ENCODE data around the gene ITPKB.
A peak's percentile ranks its signal among the peaks of the same experiment; 100 is the strongest.

Gene ITPKB

DNA sequence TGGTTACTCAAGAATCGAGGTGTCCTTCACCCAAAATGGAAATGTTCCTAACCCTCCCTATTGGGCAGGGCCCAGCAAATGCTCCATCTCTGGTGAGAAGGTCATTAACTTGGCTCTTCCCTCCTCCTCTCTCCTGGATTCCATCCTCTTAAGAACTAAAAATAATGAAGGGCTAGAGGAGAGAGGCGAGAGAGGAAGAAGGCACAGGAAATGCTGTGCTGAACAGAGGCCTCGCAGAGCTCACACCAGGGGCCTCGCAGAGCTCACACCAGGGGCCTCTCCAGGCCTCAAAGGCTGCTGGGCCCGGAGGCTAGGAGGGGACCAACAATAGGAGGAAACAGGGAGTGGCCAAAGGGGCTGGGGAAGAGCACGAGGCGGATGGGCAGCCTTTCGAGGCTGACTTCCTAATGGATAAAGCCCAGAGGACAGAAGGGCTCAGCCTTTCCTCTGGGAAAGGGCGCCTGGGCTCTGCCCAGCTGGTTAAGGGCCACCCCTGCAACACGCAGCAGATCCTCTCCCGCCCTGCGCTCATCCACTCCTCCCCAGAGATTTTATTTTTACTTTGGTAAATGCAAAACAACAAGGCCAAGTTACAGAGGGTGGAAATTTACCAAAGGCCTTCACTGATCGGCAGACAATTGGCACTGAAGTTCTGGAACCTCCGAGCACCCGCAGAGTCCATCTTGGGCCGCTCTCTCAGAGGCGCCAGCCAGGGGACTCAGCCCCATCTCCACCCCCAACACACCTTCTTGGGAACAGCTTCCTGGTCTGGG, 78.5 kb downstream of the ITPKB start:
- in situ Hi-C loops (cut with MboI; ENCODE audit: low pct_unique_long_range_greater_than_20kb, low sequenced_read_pairs): no loop called here
- DNase-seq: peak; percentile 51

DNA sequence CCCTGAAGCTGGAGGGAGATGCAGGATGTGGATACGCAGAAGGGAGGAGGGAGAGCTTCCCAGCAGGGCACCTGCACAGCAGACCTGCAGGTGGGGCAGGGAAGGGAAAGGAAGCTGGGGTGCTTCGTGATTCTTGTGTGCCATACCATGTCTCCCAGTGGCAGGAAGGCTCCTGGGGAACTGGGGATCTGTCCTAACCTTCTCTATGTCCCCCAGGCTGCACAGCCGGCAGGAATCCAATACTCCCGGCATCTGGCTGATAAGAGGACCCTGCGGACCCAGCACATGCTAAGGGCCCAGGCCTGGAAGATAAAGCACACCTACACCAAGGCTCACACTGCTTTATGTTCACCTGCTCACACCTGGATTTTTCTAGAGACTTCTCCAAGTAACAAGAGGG, 79.4 kb downstream of the ITPKB start:
- DNase-seq: no peak
- in situ Hi-C loops (cut with MboI; ENCODE audit: low pct_unique_long_range_greater_than_20kb, low sequenced_read_pairs): no loop called here

DNA sequence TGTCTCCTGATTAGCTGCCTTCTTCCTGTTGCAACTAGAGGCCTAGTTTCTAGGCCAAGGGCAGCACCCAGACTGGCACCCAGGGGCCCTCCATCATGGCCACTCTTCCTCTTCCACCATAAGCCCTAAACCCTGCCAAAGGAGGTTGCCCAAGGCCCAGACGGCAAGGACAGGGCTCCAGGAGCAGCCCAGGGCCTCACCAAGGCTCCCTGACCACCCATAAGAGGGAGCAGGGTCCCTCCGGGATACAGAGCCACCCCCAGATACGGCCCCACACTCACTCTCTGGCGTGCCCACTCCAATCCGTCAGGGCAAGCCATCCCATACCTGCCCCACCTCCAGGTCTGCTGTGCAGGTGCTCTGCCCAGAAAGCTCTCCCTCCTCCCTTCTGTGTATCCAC, 79.9 kb downstream of the ITPKB start:
- in situ Hi-C loops (cut with MboI; ENCODE audit: low pct_unique_long_range_greater_than_20kb, low sequenced_read_pairs): no loop called here
- DNase-seq: no peak

DNA sequence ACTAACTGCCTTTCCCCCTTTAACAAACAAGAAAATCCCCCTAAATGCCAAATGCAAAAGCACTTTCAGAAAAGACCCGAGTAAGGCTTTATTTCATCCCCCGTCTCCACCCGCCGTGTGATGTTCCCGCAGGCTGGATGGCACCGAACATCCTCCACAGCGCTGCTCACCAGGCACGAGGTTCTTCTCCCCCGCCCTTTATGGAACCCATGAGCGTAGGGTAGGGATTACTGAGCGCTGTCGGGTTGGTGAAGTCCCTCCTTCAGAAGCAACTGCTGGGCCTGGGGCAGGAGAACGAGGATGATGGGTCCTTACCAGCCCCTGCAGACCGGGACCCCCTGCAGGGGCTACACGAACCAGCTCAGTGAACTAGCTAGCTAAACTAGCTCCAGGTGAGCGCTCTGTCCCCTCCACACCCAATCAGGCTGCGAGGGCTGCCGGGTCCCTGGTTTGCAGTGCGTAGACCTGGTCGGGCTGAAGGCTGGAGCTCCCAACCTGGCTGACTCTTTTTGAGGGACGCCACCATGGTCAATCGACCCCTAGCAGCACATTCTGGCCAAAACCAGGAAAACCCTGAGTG, 80.4 kb downstream of the ITPKB start:
- DNase-seq: no peak
- in situ Hi-C loops (cut with MboI; ENCODE audit: low pct_unique_long_range_greater_than_20kb, low sequenced_read_pairs): no loop called here

DNA sequence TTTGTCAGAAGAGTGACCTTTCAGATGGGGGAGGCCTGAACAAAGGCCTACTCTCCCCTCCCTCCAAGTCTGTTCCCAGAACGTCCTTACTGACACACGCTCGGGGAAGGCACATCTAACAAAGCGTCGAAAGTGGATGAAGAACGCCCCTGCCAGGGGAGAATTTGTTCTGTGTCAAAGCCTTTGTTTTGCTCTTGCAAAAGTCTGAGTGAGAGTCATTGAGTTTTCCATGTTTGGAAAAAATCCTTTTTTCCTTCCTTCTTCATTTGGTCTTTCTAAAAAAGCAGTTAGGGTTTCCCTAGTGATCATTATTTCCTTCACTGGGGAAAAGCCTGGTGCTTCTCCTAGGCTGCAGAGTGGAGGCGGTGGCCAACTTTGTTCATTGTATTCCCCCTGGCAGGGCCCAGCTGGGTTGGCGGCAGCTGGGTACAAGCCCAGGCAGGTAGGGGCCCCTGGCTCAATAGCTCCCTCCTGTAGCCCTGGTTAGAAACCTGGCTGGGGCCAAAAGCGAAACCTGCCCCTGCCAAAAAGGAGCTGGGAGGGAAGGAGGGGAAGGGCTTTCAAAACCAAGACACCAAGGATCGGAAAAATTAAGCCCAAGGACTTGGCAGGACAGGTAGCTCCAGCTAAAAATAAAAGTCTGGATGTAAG, 81.1 kb downstream of the ITPKB start:
- in situ Hi-C loops (cut with MboI; ENCODE audit: low pct_unique_long_range_greater_than_20kb, low sequenced_read_pairs): no loop called here
- DNase-seq: no peak

DNA sequence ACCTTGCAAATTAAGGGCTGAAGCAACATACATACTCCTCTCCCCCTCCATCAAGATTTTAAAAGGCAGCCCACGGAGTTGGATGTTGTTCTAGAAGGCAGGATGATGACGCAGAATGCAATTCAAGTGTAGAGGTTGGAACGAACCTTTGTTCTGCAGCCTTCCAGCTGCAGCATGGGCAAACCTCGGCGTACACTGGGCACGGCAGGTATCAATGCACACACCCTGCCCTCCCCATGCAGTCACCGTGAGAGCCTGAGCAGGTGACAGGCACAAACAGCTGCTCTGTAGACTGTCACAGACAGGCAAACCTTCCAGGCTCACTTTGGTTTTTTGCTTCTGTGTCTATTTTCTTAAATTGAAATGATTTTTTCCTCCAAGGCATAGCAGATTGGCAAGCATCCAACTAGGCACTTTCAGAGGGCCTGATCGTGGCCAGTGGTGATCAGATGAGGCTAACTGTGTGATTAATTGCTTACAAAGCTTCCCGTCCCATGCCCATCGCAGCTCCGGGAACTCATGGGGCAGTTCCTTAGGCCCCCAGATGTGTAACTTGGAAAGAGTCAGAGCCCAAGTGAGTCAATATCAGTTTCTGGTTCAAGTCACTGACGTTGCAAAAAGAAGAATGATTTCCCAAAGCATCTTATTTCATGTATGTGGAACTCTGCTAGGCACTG, 82.3 kb downstream of the ITPKB start:
- DNase-seq: no peak
- in situ Hi-C loops (cut with MboI; ENCODE audit: low pct_unique_long_range_greater_than_20kb, low sequenced_read_pairs): no loop called here

DNA sequence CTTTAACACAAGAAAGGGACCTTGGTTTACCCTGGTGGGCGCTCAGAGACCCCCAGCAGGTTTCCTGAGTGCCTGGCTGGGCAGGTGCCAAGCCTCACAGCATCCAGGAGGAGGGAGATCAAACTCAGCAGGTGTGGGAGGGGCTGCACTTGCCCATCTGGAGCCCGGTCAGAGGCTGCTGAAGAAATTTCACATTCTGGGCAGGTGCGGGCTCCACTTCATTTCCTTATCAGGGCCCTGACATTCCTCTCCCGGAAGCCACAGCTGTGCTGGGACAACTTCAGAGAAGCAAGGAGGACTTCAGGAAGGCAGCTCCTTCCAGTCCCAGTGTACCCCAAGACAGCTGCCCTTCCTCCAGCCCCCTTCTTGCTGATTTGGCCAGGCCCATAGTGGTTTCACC, 82.9 kb downstream of the ITPKB start:
- no peak for DNase-seq
- in situ Hi-C loops (cut with MboI; ENCODE audit: low pct_unique_long_range_greater_than_20kb, low sequenced_read_pairs): no loop called here

DNA sequence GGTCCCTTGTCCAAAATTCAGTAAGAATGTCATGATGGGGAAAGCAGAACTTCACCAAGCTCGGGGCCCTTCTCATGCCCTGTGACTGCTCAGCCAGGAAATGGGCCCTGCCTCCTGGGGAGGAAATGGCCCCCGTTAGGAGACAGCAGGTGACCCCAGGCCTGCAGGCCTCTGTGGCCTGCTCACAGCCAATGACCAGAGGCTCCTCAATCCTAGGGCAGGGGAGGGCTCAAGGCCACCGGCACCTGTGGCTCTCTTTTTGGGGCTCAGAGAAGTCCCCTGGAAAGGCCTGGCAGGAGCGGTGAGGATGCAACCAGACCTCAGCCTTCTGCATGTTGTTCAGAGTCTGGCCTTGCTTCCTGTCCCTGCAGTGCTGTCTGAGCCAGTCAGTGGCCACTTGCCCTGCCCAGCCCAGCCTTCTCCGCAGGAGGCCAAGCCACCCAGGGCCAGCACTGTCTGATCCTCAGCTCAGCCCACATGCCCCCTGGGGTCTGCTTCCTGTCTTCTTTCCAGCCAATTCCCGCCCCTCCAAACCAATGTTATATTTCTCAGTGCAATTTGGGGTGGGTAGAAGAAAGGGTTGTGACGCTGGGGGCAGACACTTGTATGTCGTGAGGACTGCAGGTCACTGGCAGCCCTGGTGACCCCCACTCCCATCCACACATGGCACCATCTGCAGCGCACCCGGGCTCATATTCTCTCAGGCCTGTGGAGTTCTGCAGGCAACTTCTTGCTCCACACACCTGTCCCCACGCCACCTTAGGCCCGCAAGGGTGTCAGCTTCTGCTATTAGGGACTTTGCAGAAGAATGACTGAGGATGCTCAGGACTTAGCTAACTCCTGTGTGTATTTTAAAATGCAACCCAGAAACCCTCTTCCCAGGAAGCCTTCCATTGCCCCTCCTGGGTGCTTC, 83.6 kb downstream of the ITPKB start:
- in situ Hi-C loops (cut with MboI; ENCODE audit: low pct_unique_long_range_greater_than_20kb, low sequenced_read_pairs): no loop called here
- DNase-seq: no peak

DNA sequence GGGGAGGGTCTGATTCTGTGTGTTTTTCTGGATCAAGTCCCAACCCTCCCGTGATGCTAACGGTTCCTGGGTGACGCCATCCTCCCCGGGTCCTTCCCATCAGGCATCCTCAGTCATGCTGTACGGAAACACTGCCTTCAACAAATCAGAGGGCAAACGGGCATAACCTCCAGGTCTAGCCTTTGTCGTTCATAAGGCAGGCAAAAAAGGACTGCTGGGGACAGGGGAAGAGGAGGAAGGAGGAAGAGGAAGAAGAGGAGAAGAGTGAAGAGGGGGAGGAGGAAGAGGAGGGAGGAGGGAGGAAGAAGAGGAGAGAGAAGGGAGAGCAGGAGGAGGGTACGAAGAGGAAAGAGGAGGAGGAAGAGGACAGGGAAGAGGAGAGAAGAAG, 84.4 kb downstream of the ITPKB start:
- in situ Hi-C loops (cut with MboI; ENCODE audit: low pct_unique_long_range_greater_than_20kb, low sequenced_read_pairs): no loop called here
- DNase-seq: no peak

DNA sequence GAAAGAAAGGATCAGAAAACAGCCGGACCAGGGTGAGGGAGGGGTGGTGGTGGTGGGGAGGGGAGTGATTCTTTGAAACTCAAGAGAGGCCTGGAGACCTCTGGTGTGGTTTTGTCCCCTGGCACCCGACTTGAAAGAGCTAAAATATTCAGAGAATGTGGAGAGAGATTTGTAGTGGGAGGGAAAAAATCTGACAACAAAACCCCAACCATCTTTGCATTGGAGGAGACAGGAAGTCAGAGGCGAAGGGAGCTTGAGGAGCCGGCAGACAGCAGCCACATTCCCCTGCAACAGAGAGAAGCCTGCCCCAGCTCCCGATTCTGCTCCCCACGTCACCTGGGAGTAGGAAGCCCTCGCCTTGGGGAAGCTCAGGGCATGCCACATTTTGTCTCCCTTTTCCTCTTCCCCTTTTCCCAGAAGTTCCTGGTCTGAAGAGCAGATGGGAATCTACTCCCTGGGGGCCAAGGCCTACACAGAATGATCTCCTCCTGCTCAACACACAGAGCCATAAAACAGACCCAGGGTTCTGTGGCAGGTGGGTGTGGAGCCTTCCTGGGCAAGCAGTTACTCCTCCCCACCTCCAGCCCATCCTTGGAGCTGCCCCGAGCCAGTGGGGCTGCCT, 84.9 kb downstream of the ITPKB start:
- no peak for DNase-seq
- in situ Hi-C loops (cut with MboI; ENCODE audit: low pct_unique_long_range_greater_than_20kb, low sequenced_read_pairs): no loop called here

DNA sequence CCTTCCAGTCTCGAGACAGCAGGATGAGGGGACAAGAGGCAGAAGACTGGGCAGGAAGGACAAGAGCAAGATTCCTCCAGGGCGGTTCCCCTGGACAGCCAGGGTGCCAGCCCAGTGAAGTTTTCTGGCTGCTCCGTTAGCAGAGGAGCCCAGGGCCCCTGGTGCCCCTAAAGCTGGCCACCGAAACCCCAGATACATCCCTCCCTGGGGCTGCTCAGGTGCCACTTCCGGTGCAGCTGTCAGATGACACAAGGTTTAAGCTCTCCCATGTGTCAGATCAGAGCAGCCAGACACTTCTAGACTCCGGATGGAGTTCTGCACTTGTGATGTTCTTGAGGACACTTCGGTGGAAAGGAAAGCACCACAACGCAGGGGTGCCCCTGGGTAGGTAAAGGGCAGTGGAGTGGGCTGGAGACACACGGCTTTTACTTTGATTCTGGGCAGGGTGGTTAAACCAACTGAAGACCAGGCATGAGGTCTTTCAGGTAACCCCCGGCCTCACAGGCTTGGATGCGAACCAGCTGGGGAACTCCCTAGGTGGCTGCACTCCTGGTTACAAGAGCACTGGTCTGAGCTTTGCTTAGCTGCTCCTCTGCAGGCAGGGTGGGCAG, 85.7 kb downstream of the ITPKB start:
- DNase-seq: no peak
- in situ Hi-C loops (cut with MboI; ENCODE audit: low pct_unique_long_range_greater_than_20kb, low sequenced_read_pairs): no loop called here

DNA sequence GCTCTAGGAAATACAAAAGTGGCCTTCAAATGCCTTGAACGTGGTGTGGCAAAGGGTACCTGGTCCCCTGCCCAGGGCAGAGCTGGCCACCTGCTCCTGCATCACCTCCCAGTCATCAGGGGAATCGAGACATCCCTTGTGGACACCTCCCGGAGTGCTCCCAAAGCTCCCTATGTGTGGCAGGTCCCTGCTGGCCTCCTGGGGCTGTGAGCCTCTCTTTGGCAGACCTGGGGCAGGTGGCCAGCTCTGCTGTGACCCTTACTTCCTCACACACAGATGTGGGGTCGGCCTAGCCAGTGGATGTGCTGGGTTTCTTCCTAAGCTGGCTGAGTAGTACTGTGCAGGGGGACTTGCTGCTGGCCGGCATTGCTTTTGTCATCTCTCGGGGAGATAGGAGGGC, 86.5 kb downstream of the ITPKB start:
- in situ Hi-C loops (cut with MboI; ENCODE audit: low pct_unique_long_range_greater_than_20kb, low sequenced_read_pairs): no loop called here
- no peak for DNase-seq

DNA sequence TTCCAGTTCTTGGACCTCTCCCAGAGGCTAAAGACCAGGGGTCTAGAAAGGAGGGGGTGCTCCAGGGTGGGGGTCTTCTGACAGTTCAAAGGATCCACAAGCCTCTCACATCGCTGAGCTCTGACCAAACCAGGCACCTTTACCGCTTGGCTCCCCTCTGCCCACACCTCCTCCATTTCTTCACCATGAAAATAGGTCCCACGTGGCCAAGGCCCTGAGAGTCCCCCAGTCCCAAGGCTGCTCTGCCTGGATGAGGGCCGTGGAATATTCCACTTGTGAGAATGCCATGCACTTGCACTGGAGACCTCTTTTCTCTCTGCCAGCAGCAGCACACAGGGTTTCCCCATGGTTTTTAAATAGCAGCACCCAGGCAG, 87.4 kb downstream of the ITPKB start:
- in situ Hi-C loops (cut with MboI; ENCODE audit: low pct_unique_long_range_greater_than_20kb, low sequenced_read_pairs): no loop called here
- no peak for DNase-seq

DNA sequence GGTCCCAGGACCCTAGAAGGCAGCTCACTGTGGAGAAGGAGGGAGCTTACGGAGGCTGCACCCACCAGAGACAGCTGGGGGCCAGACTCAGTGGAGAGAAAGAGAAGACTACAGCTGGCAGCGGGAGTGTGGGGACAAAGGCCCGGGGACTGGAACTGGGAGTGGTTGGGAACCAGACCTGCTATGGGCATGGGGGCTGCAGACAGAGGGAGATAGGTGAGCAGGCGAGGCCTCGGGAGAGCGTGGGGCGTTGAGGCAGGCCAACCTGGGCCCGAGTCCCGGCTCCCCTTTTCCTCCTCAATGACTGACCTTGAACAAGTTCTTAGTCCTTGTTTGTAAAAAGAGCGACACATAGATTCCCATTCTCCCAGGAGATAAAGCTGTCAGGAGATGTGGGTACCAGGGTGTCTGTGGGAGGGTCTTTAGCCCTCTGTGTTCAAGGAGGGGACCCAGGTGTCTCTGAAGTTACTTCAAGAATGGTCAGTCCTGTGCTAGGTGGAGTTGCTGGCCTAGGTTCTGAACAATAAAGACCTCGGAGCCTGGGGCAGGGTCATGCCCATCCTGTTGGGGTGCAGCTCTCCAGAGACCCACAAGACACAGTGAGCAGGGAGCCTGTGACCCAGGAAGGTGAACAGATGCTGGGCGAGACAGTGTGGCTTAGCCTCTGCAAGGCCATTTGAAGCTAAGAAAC, 87.9 kb downstream of the ITPKB start:
- no peak for DNase-seq
- in situ Hi-C loops (cut with MboI; ENCODE audit: low pct_unique_long_range_greater_than_20kb, low sequenced_read_pairs): no loop called here

DNA sequence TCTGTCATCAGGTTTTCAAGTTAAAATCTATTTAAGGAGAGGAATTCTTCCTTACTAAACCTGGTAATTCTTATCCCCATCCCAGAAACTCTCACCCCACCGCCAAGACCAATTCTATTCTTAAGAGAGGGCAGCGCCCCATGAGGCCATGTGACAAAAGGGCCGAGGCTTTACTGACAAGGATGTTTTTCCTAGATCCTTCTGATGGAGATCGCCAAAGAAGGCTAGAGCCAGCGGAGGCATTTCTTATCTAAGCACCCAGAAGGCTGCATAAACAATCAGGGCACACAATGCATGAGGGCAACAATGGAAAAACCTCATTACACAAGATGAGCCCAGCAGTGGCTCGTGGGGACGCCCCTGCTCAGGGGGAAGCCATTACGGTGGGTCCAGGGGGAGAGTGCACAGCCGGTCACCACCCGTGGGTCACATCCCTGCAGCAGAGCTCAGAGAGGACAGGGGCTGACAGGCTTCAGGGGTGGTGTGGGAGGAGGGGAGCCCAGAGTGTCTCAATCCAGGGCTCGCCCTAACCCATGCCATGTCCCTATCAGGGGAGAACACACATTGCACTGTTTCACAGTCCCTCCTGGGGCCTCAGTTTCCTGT, 88.7 kb downstream of the ITPKB start:
- no peak for DNase-seq
- in situ Hi-C loops (cut with MboI; ENCODE audit: low pct_unique_long_range_greater_than_20kb, low sequenced_read_pairs): no loop called here

DNA sequence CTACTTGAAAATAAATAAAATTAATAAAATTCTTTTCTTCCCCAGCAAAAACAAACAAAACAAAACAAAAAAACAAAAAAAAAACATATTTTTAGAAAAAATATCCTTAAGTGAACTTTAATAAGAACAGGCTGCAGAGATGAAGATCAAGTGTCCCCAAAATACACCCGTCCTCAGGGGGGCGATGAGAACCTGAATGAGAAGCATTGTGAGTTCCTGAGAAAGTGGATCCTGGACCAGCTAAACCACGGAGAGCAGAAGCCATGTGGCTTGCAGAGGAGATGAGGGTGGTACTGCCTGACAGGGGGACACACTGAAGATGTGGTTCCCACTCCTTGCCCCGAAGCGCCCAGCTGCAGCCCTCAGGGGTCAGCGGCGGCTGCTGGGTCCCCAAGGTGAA, 89.3 kb downstream of the ITPKB start:
- DNase-seq: peak; percentile 47
- in situ Hi-C loops (cut with MboI; ENCODE audit: low pct_unique_long_range_greater_than_20kb, low sequenced_read_pairs): no loop called here

DNA sequence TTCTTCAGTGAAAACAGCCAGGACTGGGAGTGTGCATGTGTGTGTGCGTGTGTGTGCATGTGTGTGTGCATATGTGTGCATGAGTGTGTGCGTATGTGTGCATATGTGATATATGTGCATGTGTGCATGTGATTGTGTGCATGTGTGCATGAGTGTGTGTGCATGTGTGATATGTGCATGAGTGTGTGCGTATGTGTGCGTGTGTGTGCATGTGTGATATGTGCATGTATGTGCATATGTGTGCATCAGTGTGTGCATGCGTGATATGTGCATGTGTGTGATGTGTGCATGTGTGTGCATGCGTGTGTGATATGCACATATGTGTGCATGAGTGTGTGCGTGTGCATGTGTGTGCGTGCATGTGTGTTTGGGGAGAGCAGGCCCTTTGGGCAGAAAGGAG, 89.8 kb downstream of the ITPKB start:
- in situ Hi-C loops (cut with MboI; ENCODE audit: low pct_unique_long_range_greater_than_20kb, low sequenced_read_pairs): no loop called here
- no peak for DNase-seq

DNA sequence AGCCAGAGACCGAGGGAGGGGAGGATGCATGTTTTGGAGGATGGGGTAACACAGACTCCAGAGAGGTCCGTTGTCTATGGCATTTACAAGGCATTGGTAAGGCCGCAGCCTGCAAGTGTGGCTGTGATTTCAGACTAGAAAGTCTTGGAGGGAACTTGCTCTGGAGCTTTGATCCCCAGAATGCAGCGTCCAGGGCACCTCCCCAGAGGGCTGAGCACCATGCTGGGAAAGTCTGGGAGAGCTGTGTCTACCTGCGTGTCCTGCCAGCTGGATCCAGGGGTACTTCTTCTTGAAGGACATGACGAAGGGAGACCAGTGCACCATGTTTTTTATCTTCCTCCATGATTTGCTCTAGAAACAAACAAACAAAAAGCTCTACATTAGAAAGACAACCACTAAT, 90.7 kb downstream of the ITPKB start:
- in situ Hi-C loops (cut with MboI; ENCODE audit: low pct_unique_long_range_greater_than_20kb, low sequenced_read_pairs): no loop called here
- no peak for DNase-seq
